ENCODE results near the gene AXIN1. TPM values are rescaled to one million over a fixed set of nuclear protein-coding genes. Genes with fewer than 3 reads are reported as not detected.

AXIN1 gene
- total and polyA plus RNA-seq, 2 of the 8 experiments (the other 6 are each of a cell fraction or from before 2014, with no cell fraction given), result 12.5 to 41.9 TPM

- TF ChIP-seq E2F6 (IDR thresholded peaks at IDR 0.05) (no peak), NRF1 (IDR thresholded peaks at IDR 0.05; ENCODE audit: low read depth, low read length) (no peak), KDM1A (IDR thresholded peaks at IDR 0.05; ENCODE audit: borderline replicate concordance, low read length) (no peak), TAF7 (optimal IDR thresholded peaks at IDR 0.05; ENCODE audit: borderline replicate concordance, low read depth, low read length) (no peak), USF2 (IDR thresholded peaks at IDR 0.05; ENCODE audit: low read length) (no peak)
Observed at GRCh38 chr16:253833-254232, 98.7 kb downstream of the AXIN1 start (continued).
